ENCODE data around the gene IPCEF1.

The IPCEF1 gene

GRCh38 chr6:154295733-154296132 is 60.9 kb downstream of the IPCEF1 start:
- DNase-seq (ENCODE audit: low read depth in 2 of 2), result no peak

- no peak for DNase-seq (ENCODE audit: low read depth in 2 of 2)
Observed at GRCh38 chr6:154292855-154293519, 63.6 kb downstream of the IPCEF1 start.

GRCh38 chr6:154292066-154292465 is 64.5 kb downstream of the IPCEF1 start:
- DNase-seq (ENCODE audit: low read depth in 2 of 2), result no peak

GRCh38 chr6:154289818-154290508 is 66.6 kb downstream of the IPCEF1 start:
- DNase-seq (ENCODE audit: low read depth in 2 of 2), result no peak

GRCh38 chr6:154285826-154286225 is 70.8 kb downstream of the IPCEF1 start:
- no peak for DNase-seq (ENCODE audit: low read depth in 2 of 2)

GRCh38 chr6:154284313-154284853 is 72.2 kb downstream of the IPCEF1 start:
- no peak for DNase-seq (ENCODE audit: low read depth in 2 of 2)

GRCh38 chr6:154280521-154280920 is 76.1 kb downstream of the IPCEF1 start:
- no peak for DNase-seq (ENCODE audit: low read depth in 2 of 2)

- peak in 1 of 2 donors; percentile 10 for DNase-seq (ENCODE audit: low read depth in 2 of 2)
Observed at GRCh38 chr6:154277629-154278017, 79.0 kb downstream of the IPCEF1 start.

GRCh38 chr6:154276810-154277628 is 79.6 kb downstream of the IPCEF1 start:
- DNase-seq (ENCODE audit: low read depth in 2 of 2), result no peak

GRCh38 chr6:154274168-154274567 is 82.4 kb downstream of the IPCEF1 start:
- DNase-seq (ENCODE audit: low read depth in 2 of 2), result no peak

- DNase-seq (ENCODE audit: low read depth in 2 of 2), result no peak
Observed at GRCh38 chr6:154268486-154268885, 88.1 kb downstream of the IPCEF1 start.

- no peak for DNase-seq (ENCODE audit: low read depth in 2 of 2)
Observed at GRCh38 chr6:154267508-154268106, 89.0 kb downstream of the IPCEF1 start.

GRCh38 chr6:154266560-154267099 is 90.0 kb downstream of the IPCEF1 start:
- DNase-seq (ENCODE audit: low read depth in 2 of 2), result no peak

GRCh38 chr6:154261688-154262397 is 94.8 kb downstream of the IPCEF1 start:
- DNase-seq (ENCODE audit: low read depth in 2 of 2), result no peak

- DNase-seq (ENCODE audit: low read depth in 2 of 2), result no peak
Observed at GRCh38 chr6:154258064-154258757, 98.4 kb downstream of the IPCEF1 start.

GRCh38 chr6:154257067-154257466 is 99.5 kb downstream of the IPCEF1 start:
- DNase-seq (ENCODE audit: low read depth in 2 of 2), result no peak

- DNase-seq (ENCODE audit: low read depth in 2 of 2), result no peak
Observed at GRCh38 chr6:154252678-154253077, 103.9 kb downstream of the IPCEF1 start.

GRCh38 chr6:154251116-154251515 is 105.5 kb downstream of the IPCEF1 start:
- no peak for DNase-seq (ENCODE audit: low read depth in 2 of 2)

GRCh38 chr6:154249499-154250298 is 106.9 kb downstream of the IPCEF1 start:
- no peak for DNase-seq (ENCODE audit: low read depth in 2 of 2)
